Body of pancreas (tissue), 4 donors: ENCODE measurements around the gene ARHGDIG. TPM values are rescaled to one million over a fixed set of nuclear protein-coding genes. Genes with fewer than 3 reads are reported as not detected.
A peak's percentile ranks its signal among the peaks of the same experiment; 100 is the strongest.

Source experiments
- ATAC-seq: fragments of 150-250 bp; one replicate; pipeline ENCODE4 v1.9.1; 2016
- DNase-seq, 4 donors: peaks; one replicate each; pipeline ENCODE4 v3.0.0-alpha.2; 2019
- H3K27ac ChIP-seq, 4 donors: fragments of 200-600 bp; sonication (generic); 1 replicate in 3 of 4; 2 replicates in 1 of 4; pipeline versions ENCODE4 v1.5.1 to v1.6.1; 2016 to 2019; ENCODE audit warnings: mild to moderate bottlenecking in 1 of 4, mixed read lengths in 1 of 4, moderate library complexity in 1 of 4
- H3K27me3 ChIP-seq, 2 donors: fragments of 200-600 bp; sonication (generic); one replicate each; pipeline ENCODE4 v1.6.0; 2016; ENCODE audit warnings: mild to moderate bottlenecking in 1 of 2
- H3K36me3 ChIP-seq, 2 donors: fragments of 200-600 bp; sonication (generic); replicated peaks in 1 of 2; 2 replicates each; pipeline ENCODE4 v1.5.1; 2016; ENCODE audit warnings: low read depth in 2 of 2; ENCODE audit not compliant: insufficient read depth in 1 of 2
- H3K4me1 ChIP-seq: fragments of 200-600 bp; sonication (generic); one replicate; pipeline ENCODE4 v1.6.0; 2016
- H3K4me3 ChIP-seq, 2 donors: fragments of 200-600 bp; sonication (generic); 1 replicate in 1 of 2; 2 replicates in 1 of 2; pipeline ENCODE4 v1.5.1; 2016 to 2019
- H3K9me3 ChIP-seq, 3 donors: fragments of 200-600 bp; sonication (generic); 1 replicate in 2 of 3; 2 replicates in 1 of 3; pipeline ENCODE4 v1.5.1; 2016
- POLR2A ChIP-seq, 3 donors: fragments of 450-650 bp; IDR thresholded peaks; one replicate each; pipeline ENCODE4 v1.6.1; 2016; ENCODE audit warnings: antibody characterized with exemption in 3 of 3, mild to moderate bottlenecking in 2 of 3
- WGBS, 2 donors: methylation state at CpG; one replicate each; pipeline ENCODE4 v1.1.5; 2017; 5-methylcytosine and 5-hydroxymethylcytosine counted together
- intact Hi-C: fragments of 100-400 bp; cut with DNase I; formaldehyde crosslinking; loops from one replicate; pipeline ENCODE4 v1.15.1; 2023
- total RNA-seq, 2 donors: library from RNA; depleted of rRNA; stranded (reverse); fragments of >200 nt; gene quantifications; one replicate each; pipeline ENCODE4 v1.1.0, GENCODE V29; 2016
- TF ChIP-seq, protein P1 (sequence below), 7 experiments: fragments of 450-650 bp in 4 of 7; fragments of 200-600 bp in 3 of 7; sonication (generic) in 3 of 7; IDR thresholded peaks; one replicate each; pipeline ENCODE4 v1.5.1; 2016 to 2019; ENCODE audit warnings: antibody characterized with exemption in 7 of 7

ARHGDIG gene
- total RNA-seq, 2 donors from 2014 or later, result 102 to 140 TPM

DNA sequence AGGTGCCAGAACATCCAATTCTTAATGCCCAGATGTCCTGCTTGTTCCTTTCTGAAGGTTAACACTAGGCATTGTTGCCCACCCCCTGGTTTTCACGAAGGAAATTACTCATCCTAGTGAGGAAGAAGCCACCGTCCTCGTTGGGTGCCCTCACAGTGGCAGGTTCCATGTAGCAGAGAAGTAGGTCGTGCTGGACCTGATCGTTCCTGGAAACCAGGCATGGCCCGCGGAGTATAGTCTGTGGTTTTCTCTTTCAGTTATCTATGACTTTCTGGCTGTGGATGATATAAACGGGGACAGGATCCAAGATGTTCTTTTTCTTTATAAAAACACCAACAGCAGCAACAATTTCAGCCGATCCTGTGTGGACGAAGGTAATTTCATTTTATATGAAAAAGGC lies 21.2 kb upstream of the ARHGDIG start:
- Histone ChIP-seq H3K4me1 (peaks cover 9% of the 10 kb centered on the region), H3K4me3 (no peak overlapping the region), H3K36me3 (peaks cover 6 to 12% of the 10 kb centered on the region in 2 donors), H3K9me3 (no peaks in the 10 kb centered on the region), H3K27me3 (no peaks in the 10 kb centered on the region), H3K27ac (no peak overlapping the region)
- WGBS, 2 donors, result 77 to 89% methylated on average over 9 to 10 of the region's 10 CpGs
- TF ChIP-seq, protein P1, sequence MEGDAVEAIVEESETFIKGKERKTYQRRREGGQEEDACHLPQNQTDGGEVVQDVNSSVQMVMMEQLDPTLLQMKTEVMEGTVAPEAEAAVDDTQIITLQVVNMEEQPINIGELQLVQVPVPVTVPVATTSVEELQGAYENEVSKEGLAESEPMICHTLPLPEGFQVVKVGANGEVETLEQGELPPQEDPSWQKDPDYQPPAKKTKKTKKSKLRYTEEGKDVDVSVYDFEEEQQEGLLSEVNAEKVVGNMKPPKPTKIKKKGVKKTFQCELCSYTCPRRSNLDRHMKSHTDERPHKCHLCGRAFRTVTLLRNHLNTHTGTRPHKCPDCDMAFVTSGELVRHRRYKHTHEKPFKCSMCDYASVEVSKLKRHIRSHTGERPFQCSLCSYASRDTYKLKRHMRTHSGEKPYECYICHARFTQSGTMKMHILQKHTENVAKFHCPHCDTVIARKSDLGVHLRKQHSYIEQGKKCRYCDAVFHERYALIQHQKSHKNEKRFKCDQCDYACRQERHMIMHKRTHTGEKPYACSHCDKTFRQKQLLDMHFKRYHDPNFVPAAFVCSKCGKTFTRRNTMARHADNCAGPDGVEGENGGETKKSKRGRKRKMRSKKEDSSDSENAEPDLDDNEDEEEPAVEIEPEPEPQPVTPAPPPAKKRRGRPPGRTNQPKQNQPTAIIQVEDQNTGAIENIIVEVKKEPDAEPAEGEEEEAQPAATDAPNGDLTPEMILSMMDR (IDR thresholded peaks at IDR 0.05), result no peak
- no peak for TF ChIP-seq POLR2A (IDR thresholded peaks at IDR 0.05)
- no peak for DNase-seq
- no peak for ATAC-seq
- intact Hi-C loops, result no loop called here

DNA sequence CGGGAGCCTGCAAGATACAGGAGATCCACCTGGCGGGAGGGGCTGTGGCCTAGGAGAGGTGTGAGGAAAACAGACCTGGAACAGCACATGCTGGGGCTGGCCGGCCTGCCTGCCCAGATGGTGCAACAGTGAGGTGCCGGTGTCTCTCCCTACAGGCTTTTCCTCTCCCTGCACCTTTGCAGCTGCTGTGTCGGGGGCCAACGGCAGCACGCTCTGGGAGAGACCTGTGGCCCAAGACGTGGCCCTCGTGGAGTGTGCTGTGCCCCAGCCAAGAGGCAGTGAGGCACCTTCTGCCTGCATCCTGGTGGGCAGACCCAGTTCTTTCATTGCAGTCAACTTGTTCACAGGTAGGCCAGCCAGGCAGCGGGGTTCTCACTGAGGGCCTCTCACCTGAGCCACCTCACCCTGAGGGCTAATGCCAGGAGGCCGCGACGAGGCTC lies 20.6 kb upstream of the ARHGDIG start:
- H3K9me3 ChIP-seq, result no peaks in the 10 kb centered on the region
- ATAC-seq (no peak), DNase-seq (no peak)
- WGBS, 2 donors, result 58 to 95% methylated on average over 2 to 13 of the region's 13 CpGs
- H3K4me1 ChIP-seq, result peaks cover 9% of the 10 kb centered on the region
- no peak overlapping the region for H3K27ac ChIP-seq
- intact Hi-C loops, result no loop called here
- H3K4me3 ChIP-seq, result no peak overlapping the region
- TF ChIP-seq POLR2A (IDR thresholded peaks at IDR 0.05), result no peak
- TF ChIP-seq, protein P1 (IDR thresholded peaks at IDR 0.05), result no peak
- H3K27me3 ChIP-seq, result no peaks in the 10 kb centered on the region
- H3K36me3 ChIP-seq, result peaks cover 6 to 12% of the 10 kb centered on the region in 2 donors

DNA sequence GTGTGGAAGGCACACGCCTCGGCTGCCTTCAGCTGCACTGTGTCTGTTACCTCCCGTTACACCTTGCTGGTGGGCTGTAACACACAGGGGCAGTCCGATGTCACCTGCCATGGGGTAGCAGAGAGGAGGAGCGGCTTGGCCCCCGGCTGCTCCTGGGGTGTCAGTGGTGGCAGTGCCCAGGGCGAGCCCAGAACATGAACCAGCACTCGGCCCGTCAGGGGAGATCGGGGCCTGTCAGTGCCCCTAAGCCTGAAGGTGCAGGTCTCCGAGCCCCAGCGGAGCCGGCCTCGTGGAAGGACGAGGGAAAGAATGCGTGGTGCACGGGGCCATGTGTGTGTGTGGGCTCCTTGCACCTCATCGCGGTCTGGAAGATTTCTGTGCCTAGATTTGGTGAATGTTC lies 20.1 kb upstream of the ARHGDIG start:
- WGBS, 2 donors, result 92 to 96% methylated on average over 13 to 19 of the region's 19 CpGs
- DNase-seq (no peak), ATAC-seq (no peak)
- Histone ChIP-seq H3K4me3 (no peak overlapping the region), H3K36me3 (peaks cover 6 to 12% of the 10 kb centered on the region in 2 donors), H3K27me3 (no peaks in the 10 kb centered on the region), H3K4me1 (peaks cover 9% of the 10 kb centered on the region), H3K27ac (no peak overlapping the region), H3K9me3 (no peaks in the 10 kb centered on the region)
- TF ChIP-seq, protein P1 (IDR thresholded peaks at IDR 0.05), result no peak
- no peak for TF ChIP-seq POLR2A (IDR thresholded peaks at IDR 0.05)
- intact Hi-C loops, result no loop called here

DNA sequence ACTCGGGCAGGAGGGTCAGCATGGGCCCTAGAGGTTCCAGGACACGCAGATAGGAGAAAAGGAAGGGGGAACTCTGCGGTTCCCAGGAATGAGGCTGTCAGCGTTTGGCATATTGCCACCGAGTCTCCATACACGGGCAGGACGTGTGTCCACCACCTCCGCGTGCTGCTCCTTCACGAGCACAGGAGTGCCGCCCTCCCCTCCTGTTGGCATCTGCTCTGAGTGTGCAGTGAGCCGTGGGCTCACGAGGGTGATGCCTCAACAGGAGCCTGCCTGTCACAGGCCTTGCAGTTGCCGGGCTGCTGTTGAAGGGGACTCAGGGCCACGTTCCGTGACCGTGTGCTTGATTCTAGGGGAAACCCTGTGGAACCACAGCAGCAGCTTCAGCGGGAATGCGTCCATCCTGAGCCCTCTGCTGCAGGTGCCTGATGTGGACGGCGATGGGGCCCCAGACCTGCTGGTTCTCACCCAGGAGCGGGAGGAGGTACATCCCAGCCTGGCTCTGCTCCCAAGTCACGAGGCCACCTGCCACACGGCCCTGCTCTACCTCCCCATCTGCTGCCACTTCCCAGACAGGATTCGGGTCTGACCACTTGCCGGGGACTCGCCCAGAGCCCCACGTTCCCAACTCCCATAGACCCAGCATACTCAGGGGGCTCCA lies 19.2 kb upstream of the ARHGDIG start:
- Histone ChIP-seq H3K36me3 (peaks cover 6 to 12% of the 10 kb centered on the region in 2 donors), H3K27me3 (no peaks in the 10 kb centered on the region), H3K9me3 (no peaks in the 10 kb centered on the region), H3K27ac (peak overlapping the region in 1 of 4 donors; percentile 20), H3K4me3 (no peak overlapping the region), H3K4me1 (peaks cover 9% of the 10 kb centered on the region)
- intact Hi-C loops, result no loop called here
- no peak for TF ChIP-seq POLR2A (IDR thresholded peaks at IDR 0.05)
- TF ChIP-seq, protein P1 (IDR thresholded peaks at IDR 0.05), result no peak
- DNase-seq (peak in 3 of 4 donors; percentile 65 to 84 (median 77)), ATAC-seq (peak; percentile 41)
- WGBS, 2 donors, result 38 to 55% methylated on average over 3 to 28 of the region's 28 CpGs
